Activated naive CD8-positive, alpha-beta T cell treated with anti-CD3 and anti-CD28 coated beads for 36 hours (primary cell): ENCODE results near the gene ZNF629. TPM values are rescaled to one million over a fixed set of nuclear protein-coding genes. Genes with fewer than 3 reads are reported as not detected.

ENCODE experiments used
- DNase-seq: peaks from one replicate; pipeline ENCODE4 v3.0.0; 2021
- H3K27ac Mint-ChIP-seq: one replicate; pipeline ENCODE4 v1.8.0; 2022; ENCODE audit warnings: mild to moderate bottlenecking, moderate library complexity, mixed read lengths
- H3K27me3 Mint-ChIP-seq: one replicate; pipeline ENCODE4 v1.8.0; 2022; ENCODE audit warnings: mild to moderate bottlenecking, mixed read lengths
- H3K36me3 Mint-ChIP-seq: one replicate; pipeline ENCODE4 v1.8.0; 2021; ENCODE audit warnings: mild to moderate bottlenecking, mixed read lengths
- H3K4me1 Mint-ChIP-seq: one replicate; pipeline ENCODE4 v1.8.0; 2021; ENCODE audit warnings: mixed read lengths
- H3K4me3 Mint-ChIP-seq: one replicate; pipeline ENCODE4 v1.8.0; 2022; ENCODE audit warnings: mild to moderate bottlenecking, moderate library complexity, mixed read lengths
- H3K9me3 Mint-ChIP-seq: one replicate; pipeline ENCODE4 v1.8.0; 2022; ENCODE audit warnings: mixed read lengths
- total RNA-seq, 2 experiments: library from RNA; stranded (reverse); gene quantifications; one replicate each; pipeline ENCODE4 v1.2.3, GENCODE V29; 2021

Gene ZNF629
- total RNA-seq, 2 experiments from 2014 or later: 5.4 to 5.5 TPM

GRCh38 chr16:30748634-30749445 is 38.2 kb downstream of the ZNF629 start:
- peak; percentile 49 for DNase-seq
- H3K27ac Mint-ChIP-seq: peak overlapping the region; percentile 89
- H3K4me3 Mint-ChIP-seq: peak overlapping the region; percentile 95
- no peaks in the 10 kb centered on the region for H3K9me3 Mint-ChIP-seq
- no peaks in the 10 kb centered on the region for H3K27me3 Mint-ChIP-seq
- H3K4me1 Mint-ChIP-seq: peaks cover 24% of the 10 kb centered on the region
- peaks cover 30% of the 10 kb centered on the region for H3K36me3 Mint-ChIP-seq

- Mint-ChIP-seq H3K4me1 (peaks cover 24% of the 10 kb centered on the region), H3K36me3 (peaks cover 32% of the 10 kb centered on the region), H3K27me3 (no peaks in the 10 kb centered on the region), H3K4me3 (peak within 1 kb of the TSS; percentile 95), H3K9me3 (no peaks in the 10 kb centered on the region), H3K27ac (peak within 1 kb of the TSS; percentile 89)
- peak; percentile 99 for DNase-seq
Observed at GRCh38 chr16:30747799-30748633, 39.0 kb downstream of the ZNF629 start, which contains the start of gene PHKG2. Gene PHKG2 (plus strand): TSS chr16:30748425. CDS start chr16:30748821, 396 bp downstream.

DNA sequence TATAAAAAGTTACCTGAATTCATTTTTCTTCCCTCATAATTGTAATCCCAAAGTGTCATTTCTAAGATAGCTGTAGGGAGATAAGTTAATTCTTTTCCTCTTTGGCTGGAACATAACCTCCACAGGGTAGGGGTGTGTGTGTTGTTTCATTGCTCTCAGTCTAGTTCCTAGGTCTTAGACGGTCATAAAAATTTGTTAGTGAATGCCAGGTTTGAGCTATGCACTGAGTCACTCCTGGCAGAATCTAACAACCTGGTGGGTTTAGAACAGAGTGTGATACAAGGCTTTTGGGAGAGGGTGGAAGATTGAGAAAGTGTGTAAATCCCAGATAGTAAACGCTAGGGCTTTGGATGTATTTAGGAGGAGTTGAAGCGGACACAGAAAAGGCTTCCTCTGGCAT is 39.7 kb downstream of the ZNF629 start:
- no peaks in the 10 kb centered on the region for H3K27me3 Mint-ChIP-seq
- H3K4me1 Mint-ChIP-seq: peaks cover 24% of the 10 kb centered on the region
- peak overlapping the region; percentile 95 for H3K4me3 Mint-ChIP-seq
- H3K36me3 Mint-ChIP-seq: peaks cover 32% of the 10 kb centered on the region
- no peaks in the 10 kb centered on the region for H3K9me3 Mint-ChIP-seq
- no peak for DNase-seq
- peak overlapping the region; percentile 89 for H3K27ac Mint-ChIP-seq

- Mint-ChIP-seq H3K4me3 (no peak overlapping the region), H3K27ac (no peak overlapping the region)
Observed at GRCh38 chr16:30746638-30747175, 40.3 kb downstream of the ZNF629 start.

GRCh38 chr16:30745082-30745481 is 41.9 kb downstream of the ZNF629 start:
- H3K4me3 Mint-ChIP-seq: no peak overlapping the region
- no peak for DNase-seq
- H3K9me3 Mint-ChIP-seq: no peaks in the 10 kb centered on the region
- H3K27me3 Mint-ChIP-seq: no peaks in the 10 kb centered on the region
- peaks cover 29% of the 10 kb centered on the region for H3K36me3 Mint-ChIP-seq
- peaks cover 31% of the 10 kb centered on the region for H3K4me1 Mint-ChIP-seq
- H3K27ac Mint-ChIP-seq: peak overlapping the region; percentile 1

More at GRCh38 chr16:30746638-30747175, 40.3 kb downstream of the ZNF629 start:
- Mint-ChIP-seq H3K9me3 (no peaks in the 10 kb centered on the region), H3K27me3 (no peaks in the 10 kb centered on the region), H3K36me3 (peaks cover 38% of the 10 kb centered on the region), H3K4me1 (peaks cover 24% of the 10 kb centered on the region)
- DNase-seq: no peak

DNA sequence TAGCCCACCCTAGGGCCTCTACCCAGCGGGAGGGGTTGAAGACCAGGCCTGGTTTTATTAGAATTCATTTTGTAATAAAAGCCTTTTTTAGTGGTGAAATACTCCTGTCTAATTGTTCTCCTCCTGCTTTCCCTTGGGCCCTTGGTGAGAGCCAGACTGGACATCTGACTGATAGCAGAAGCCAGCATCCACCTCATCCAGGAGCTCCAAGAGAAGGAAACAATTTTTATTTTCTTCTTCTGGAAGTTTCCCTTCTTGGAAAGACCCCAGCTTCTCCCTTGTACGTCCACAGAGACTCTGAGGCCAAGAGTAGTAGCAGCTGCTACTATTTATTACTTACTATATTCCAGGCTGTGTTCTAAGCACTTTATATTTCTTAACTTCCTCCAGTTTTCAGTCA is 42.8 kb downstream of the ZNF629 start:
- Mint-ChIP-seq H3K27ac (no peak overlapping the region), H3K27me3 (no peaks in the 10 kb centered on the region)

GRCh38 chr16:30743716-30744115 is 43.3 kb downstream of the ZNF629 start:
- Mint-ChIP-seq H3K36me3 (peaks cover 26% of the 10 kb centered on the region), H3K9me3 (no peaks in the 10 kb centered on the region), H3K4me3 (no peak overlapping the region), H3K27me3 (no peaks in the 10 kb centered on the region), H3K4me1 (peaks cover 20% of the 10 kb centered on the region), H3K27ac (no peak overlapping the region)
- no peak for DNase-seq

More for the DNA sequence above, 42.8 kb downstream of the ZNF629 start:
- Mint-ChIP-seq H3K4me1 (peaks cover 23% of the 10 kb centered on the region), H3K9me3 (no peaks in the 10 kb centered on the region), H3K36me3 (peaks cover 23% of the 10 kb centered on the region), H3K4me3 (no peak overlapping the region)
- no peak for DNase-seq

DNA sequence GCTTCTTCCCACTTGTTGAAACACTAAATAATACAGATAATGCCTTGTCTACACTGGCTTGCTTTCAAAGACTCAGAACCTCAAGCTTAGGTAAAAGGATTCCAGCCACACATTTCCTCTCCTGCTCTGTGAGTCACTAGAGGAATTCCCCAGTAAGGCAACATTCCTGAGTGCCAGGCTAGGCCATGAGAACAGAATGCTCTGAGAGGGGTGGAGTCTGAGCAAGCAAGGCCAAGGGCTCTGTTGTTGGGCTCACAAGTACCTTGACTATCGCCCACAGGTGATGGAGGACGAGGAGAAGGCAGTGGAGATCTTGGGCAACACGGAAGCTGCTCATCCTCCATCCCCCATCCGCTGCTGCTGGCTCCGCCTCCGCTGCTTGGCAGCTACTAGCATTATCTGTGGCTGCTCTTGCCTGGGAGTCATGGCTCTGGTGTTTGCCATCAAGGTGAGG is 45.5 kb downstream of the ZNF629 start:
- DNase-seq: no peak
- no peaks in the 10 kb centered on the region for H3K9me3 Mint-ChIP-seq
- peaks cover 28% of the 10 kb centered on the region for H3K36me3 Mint-ChIP-seq
- no peak overlapping the region for H3K4me3 Mint-ChIP-seq
- H3K27ac Mint-ChIP-seq: no peak overlapping the region
- H3K4me1 Mint-ChIP-seq: peaks cover 12% of the 10 kb centered on the region
- no peaks in the 10 kb centered on the region for H3K27me3 Mint-ChIP-seq

GRCh38 chr16:30740364-30741251 is 46.4 kb downstream of the ZNF629 start:
- Mint-ChIP-seq H3K27me3 (no peaks in the 10 kb centered on the region), H3K9me3 (no peaks in the 10 kb centered on the region), H3K4me1 (peaks cover 12% of the 10 kb centered on the region), H3K27ac (peak overlapping the region; percentile 52), H3K4me3 (no peak overlapping the region), H3K36me3 (peaks cover 33% of the 10 kb centered on the region)
- no peak for DNase-seq

DNA sequence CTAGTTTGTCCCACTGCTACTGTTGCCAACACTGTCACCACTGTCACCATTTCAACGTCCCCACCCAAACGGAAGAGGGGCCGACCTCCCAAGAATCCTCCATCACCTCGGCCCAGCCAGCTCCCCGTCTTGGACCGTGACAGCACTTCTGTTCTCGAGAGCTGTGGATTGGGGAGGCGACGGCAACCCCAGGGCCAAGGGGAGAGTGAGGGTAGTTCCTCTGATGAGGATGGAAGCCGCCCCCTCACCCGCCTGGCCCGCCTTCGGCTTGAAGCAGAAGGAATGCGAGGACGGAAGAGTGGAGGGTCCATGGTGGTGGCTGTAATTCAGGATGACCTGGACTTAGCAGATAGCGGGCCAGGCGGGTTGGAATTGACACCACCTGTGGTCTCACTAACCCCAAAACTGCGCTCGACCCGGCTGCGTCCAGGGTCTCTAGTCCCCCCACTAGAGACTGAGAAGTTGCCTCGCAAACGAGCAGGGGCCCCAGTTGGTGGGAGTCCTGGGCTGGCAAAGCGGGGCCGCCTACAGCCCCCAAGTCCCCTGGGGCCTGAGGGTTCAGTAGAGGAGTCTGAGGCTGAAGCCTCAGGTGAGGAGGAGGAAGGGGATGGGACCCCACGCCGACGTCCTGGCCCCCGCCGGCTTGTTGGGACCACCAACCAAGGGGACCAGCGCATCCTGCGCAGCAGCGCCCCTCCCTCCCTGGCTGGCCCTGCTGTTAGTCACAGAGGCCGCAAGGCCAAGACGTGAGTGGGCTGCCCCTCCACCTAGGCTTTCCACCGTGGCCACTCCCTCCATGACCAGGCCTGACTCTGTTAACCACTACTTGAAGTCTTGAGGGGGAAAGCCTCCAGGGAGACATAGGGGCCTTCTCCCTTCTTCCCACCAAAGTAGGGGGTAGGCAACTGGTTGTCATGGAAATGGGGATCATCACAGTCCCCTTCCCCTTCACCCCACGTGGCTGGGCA is 47.7 kb downstream of the ZNF629 start:
- no peaks in the 10 kb centered on the region for H3K27me3 Mint-ChIP-seq
- peak overlapping the region; percentile 27 for H3K27ac Mint-ChIP-seq
- H3K4me1 Mint-ChIP-seq: peaks cover 12% of the 10 kb centered on the region
- DNase-seq: no peak
- H3K36me3 Mint-ChIP-seq: peaks cover 32% of the 10 kb centered on the region
- H3K4me3 Mint-ChIP-seq: no peak overlapping the region
- no peaks in the 10 kb centered on the region for H3K9me3 Mint-ChIP-seq

GRCh38 chr16:30737794-30738648 is 49.0 kb downstream of the ZNF629 start:
- no peak overlapping the region for H3K4me3 Mint-ChIP-seq
- no peaks in the 10 kb centered on the region for H3K9me3 Mint-ChIP-seq
- H3K4me1 Mint-ChIP-seq: peaks cover 12% of the 10 kb centered on the region
- no peaks in the 10 kb centered on the region for H3K27me3 Mint-ChIP-seq
- no peak overlapping the region for H3K27ac Mint-ChIP-seq
- H3K36me3 Mint-ChIP-seq: peaks cover 33% of the 10 kb centered on the region
- DNase-seq: no peak

DNA sequence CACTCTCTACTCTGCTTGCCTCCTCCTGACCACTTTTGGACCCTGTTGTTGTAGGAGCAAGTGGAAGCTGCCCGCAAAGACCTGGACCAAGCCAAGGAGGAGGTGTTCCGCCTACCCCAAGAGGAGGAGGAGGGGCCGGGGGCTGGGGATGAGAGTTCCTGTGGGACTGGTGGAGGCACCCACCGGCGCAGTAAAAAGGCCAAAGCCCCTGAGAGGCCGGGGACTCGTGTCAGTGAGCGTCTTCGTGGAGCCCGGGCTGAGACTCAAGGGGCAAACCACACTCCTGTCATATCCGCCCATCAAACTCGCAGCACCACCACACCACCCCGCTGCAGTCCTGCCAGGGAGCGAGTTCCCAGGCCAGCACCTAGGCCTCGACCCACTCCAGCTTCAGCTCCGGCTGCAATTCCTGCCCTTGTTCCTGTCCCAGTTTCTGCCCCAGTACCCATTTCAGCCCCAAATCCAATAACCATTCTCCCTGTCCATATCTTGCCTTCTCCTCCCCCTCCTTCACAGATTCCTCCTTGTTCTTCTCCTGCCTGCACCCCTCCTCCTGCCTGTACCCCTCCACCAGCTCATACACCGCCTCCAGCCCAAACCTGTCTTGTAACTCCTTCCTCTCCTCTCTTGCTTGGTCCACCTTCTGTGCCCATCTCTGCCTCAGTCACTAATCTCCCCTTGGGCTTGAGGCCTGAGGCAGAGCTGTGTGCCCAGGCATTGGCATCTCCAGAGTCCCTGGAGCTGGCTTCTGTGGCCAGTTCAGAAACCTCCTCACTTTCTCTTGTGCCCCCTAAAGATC is 49.8 kb downstream of the ZNF629 start:
- no peaks in the 10 kb centered on the region for H3K27me3 Mint-ChIP-seq
- peaks cover 12% of the 10 kb centered on the region for H3K4me1 Mint-ChIP-seq
- H3K4me3 Mint-ChIP-seq: no peak overlapping the region
- peaks cover 37% of the 10 kb centered on the region for H3K36me3 Mint-ChIP-seq
- H3K27ac Mint-ChIP-seq: peak overlapping the region; percentile 23
- DNase-seq: no peak
- H3K9me3 Mint-ChIP-seq: no peaks in the 10 kb centered on the region
